K562 (cell line): ENCODE results near the gene ZNF548.

Experiments used
- CBX5 ChIP-seq: IDR thresholded peaks from 2 replicates; pipeline ENCODE4 v1.6.1; 2014; ENCODE audit warnings: low read depth, borderline replicate concordance
- CTCF ChIP-seq, 3 experiments: IDR thresholded peaks in 2 of 3; conservative IDR thresholded peaks in 1 of 3; 2 replicates each; pipeline ENCODE4 v1.5.1; 2011 to 2012; ENCODE audit warnings: low read length in 3 of 3, mild to moderate bottlenecking in 3 of 3, control low read depth in 2 of 3, improper control_type of control experiment in 1 of 3, inconsistent platforms in 1 of 3, low read depth in 1 of 3, mixed read lengths in 1 of 3, moderate library complexity in 1 of 3; ENCODE audit not compliant: insufficient read depth in 2 of 3
- ETV6 ChIP-seq, 3 experiments: fragments of 150-350 bp in 1 of 3; sonication (generic) in 1 of 3; formaldehyde crosslinking in 1 of 3; IDR thresholded peaks; 2 replicates each; pipeline versions ENCODE4 v1.6.1 to v1.8.0; 2014 to 2022; ENCODE audit warnings: borderline replicate concordance in 2 of 3, low read depth in 2 of 3, antibody characterized with exemption in 1 of 3, low read length in 1 of 3, mild to moderate bottlenecking in 1 of 3, missing genetic modification reagents in 1 of 3
- NKRF ChIP-seq: fragments of 450-650 bp; IDR thresholded peaks from 2 replicates; pipeline ENCODE4 v1.6.1; 2016; ENCODE audit warnings: borderline replicate concordance
- NR2C1 ChIP-seq, 2 experiments: fragments of 450-650 bp; IDR thresholded peaks; 2 replicates each; pipeline ENCODE4 v1.6.1; 2017; ENCODE audit warnings: mild to moderate bottlenecking in 2 of 2, antibody characterized with exemption in 1 of 2, inconsistent platforms in 1 of 2, missing compliant biosample characterization in 1 of 2, missing genetic modification characterization in 1 of 2
- TEAD4 ChIP-seq, 2 experiments: sonication (generic) in 1 of 2; formaldehyde crosslinking in 1 of 2; IDR thresholded peaks; 2 replicates each; pipeline versions ENCODE4 v1.6.1 to v1.8.0; 2012 to 2022; ENCODE audit warnings: borderline replicate concordance in 1 of 2, inconsistent platforms in 1 of 2, low read length in 1 of 2, mild to moderate bottlenecking in 1 of 2, missing genetic modification reagents in 1 of 2
- THRB ChIP-seq: fragments of 450-650 bp; formaldehyde crosslinking; conservative IDR thresholded peaks from 2 replicates; pipeline ENCODE4 v1.4.0; 2022; ENCODE audit warnings: mild to moderate bottlenecking, missing genetic modification characterization
- TSC22D4 ChIP-seq: fragments of 450-650 bp; IDR thresholded peaks from 2 replicates; pipeline ENCODE4 v1.6.1; 2016; ENCODE audit warnings: missing genetic modification characterization, missing biosample characterization, control low read depth
- ZFP1 ChIP-seq: fragments of 450-650 bp; formaldehyde crosslinking; IDR thresholded peaks from 2 replicates; pipeline ENCODE4 v1.4.0; 2020; ENCODE audit warnings: mild to moderate bottlenecking, mixed read lengths
- ZNF217 ChIP-seq: sonication (generic); formaldehyde crosslinking; IDR thresholded peaks from 2 replicates; pipeline ENCODE4 v1.8.0; 2022; ENCODE audit warnings: mild to moderate bottlenecking, missing genetic modification reagents
- ZNF586 ChIP-seq: fragments of 450-650 bp; formaldehyde crosslinking; conservative IDR thresholded peaks from 2 replicates; pipeline ENCODE4 v1.4.0; 2020; ENCODE audit warnings: mild to moderate bottlenecking, moderate library complexity
- TF ChIP-seq, protein P1 (sequence below): IDR thresholded peaks from 3 replicates; pipeline ENCODE4 v1.6.1; 2011; ENCODE audit warnings: borderline replicate concordance, mild to moderate bottlenecking, moderate library complexity; ENCODE audit not compliant: insufficient read length; ENCODE audit errors: extremely low read depth
- TF ChIP-seq, protein P2 (sequence below): fragments of 250-450 bp; sonication (Bioruptor Pico); IDR thresholded peaks from 2 replicates; pipeline ENCODE4 v1.8.0; 2022; ENCODE audit warnings: moderate library complexity, mild to moderate bottlenecking, inconsistent platforms
- TF ChIP-seq, protein P3 (sequence below): fragments of 250-450 bp; sonication (Bioruptor Pico); IDR thresholded peaks from 2 replicates; pipeline ENCODE4 v1.4.0; 2020; ENCODE audit warnings: borderline replicate concordance

DNA sequence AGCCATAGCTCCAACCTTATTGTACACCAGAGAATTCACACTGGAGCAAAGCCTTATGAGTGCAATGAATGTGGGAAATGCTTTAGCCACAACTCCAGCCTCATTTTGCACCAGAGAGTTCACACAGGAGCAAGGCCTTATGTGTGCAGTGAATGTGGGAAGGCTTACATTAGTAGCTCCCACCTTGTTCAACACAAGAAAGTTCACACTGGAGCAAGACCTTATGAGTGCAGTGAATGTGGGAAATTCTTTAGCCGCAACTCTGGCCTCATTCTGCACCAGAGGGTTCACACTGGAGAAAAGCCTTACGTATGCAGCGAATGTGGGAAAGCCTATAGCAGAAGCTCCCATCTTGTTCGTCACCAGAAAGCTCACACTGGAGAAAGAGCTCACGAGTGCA is 32.2 kb upstream of the ZNF548 start:
- no peak for TF ChIP-seq NKRF
- TF ChIP-seq, protein P1, sequence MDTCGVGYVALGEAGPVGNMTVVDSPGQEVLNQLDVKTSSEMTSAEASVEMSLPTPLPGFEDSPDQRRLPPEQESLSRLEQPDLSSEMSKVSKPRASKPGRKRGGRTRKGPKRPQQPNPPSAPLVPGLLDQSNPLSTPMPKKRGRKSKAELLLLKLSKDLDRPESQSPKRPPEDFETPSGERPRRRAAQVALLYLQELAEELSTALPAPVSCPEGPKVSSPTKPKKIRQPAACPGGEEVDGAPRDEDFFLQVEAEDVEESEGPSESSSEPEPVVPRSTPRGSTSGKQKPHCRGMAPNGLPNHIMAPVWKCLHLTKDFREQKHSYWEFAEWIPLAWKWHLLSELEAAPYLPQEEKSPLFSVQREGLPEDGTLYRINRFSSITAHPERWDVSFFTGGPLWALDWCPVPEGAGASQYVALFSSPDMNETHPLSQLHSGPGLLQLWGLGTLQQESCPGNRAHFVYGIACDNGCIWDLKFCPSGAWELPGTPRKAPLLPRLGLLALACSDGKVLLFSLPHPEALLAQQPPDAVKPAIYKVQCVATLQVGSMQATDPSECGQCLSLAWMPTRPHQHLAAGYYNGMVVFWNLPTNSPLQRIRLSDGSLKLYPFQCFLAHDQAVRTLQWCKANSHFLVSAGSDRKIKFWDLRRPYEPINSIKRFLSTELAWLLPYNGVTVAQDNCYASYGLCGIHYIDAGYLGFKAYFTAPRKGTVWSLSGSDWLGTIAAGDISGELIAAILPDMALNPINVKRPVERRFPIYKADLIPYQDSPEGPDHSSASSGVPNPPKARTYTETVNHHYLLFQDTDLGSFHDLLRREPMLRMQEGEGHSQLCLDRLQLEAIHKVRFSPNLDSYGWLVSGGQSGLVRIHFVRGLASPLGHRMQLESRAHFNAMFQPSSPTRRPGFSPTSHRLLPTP = no peak
- TF ChIP-seq, protein P2, sequence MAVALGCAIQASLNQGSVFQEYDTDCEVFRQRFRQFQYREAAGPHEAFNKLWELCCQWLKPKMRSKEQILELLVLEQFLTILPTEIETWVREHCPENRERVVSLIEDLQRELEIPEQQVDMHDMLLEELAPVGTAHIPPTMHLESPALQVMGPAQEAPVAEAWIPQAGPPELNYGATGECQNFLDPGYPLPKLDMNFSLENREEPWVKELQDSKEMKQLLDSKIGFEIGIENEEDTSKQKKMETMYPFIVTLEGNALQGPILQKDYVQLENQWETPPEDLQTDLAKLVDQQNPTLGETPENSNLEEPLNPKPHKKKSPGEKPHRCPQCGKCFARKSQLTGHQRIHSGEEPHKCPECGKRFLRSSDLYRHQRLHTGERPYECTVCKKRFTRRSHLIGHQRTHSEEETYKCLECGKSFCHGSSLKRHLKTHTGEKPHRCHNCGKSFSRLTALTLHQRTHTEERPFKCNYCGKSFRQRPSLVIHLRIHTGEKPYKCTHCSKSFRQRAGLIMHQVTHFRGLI = no peak
- TF ChIP-seq TEAD4 (IDR thresholded peaks at IDR 0.05; ENCODE audit: low read length) = no peak
- no peak for TF ChIP-seq TEAD4 (CRISPR knock-in tag; IDR thresholded peaks at IDR 0.05; ENCODE audit: borderline replicate concordance)
- TF ChIP-seq TSC22D4 = no peak
- TF ChIP-seq ZNF586 (CRISPR knock-in tag) = no peak
- TF ChIP-seq ETV6 (IDR thresholded peaks at IDR 0.05; ENCODE audit: borderline replicate concordance in 1 of 2, low read depth in 2 of 2, low read length in 1 of 2) = no peak
- no peak for TF ChIP-seq ETV6 (CRISPR knock-in tag; IDR thresholded peaks at IDR 0.05; ENCODE audit: borderline replicate concordance)
- no peak for TF ChIP-seq ZNF217 (CRISPR knock-in tag)
- TF ChIP-seq CTCF (IDR thresholded peaks at IDR 0.05 in 2 of 3, conservative IDR thresholded peaks at IDR 0.05 in 1 of 3; ENCODE audit: insufficient read depth in 2 of 3, low read depth in 1 of 3, low read length in 3 of 3) = no peak
- TF ChIP-seq CBX5 = no peak
- TF ChIP-seq NR2C1 (IDR thresholded peaks at IDR 0.05) = no peak
- TF ChIP-seq NR2C1 (tag; IDR thresholded peaks at IDR 0.05) = no peak
- no peak for TF ChIP-seq THRB (CRISPR knock-in tag)
- no peak for TF ChIP-seq ZFP1 (CRISPR knock-in tag)
- TF ChIP-seq, protein P3, sequence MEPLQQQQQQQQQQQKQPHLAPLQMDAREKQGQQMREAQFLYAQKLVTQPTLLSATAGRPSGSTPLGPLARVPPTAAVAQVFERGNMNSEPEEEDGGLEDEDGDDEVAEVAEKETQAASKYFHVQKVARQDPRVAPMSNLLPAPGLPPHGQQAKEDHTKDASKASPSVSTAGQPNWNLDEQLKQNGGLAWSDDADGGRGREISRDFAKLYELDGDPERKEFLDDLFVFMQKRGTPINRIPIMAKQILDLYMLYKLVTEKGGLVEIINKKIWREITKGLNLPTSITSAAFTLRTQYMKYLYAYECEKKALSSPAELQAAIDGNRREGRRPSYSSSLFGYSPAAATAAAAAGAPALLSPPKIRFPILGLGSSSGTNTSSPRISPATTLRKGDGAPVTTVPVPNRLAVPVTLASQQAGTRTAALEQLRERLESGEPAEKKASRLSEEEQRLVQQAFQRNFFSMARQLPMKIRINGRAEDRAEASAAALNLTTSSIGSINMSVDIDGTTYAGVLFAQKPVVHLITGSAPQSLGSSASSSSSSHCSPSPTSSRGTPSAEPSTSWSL (CRISPR knock-in tag) = no peak
